ENCODE data around the gene TEX54. TPM values are rescaled to one million over a fixed set of nuclear protein-coding genes. Genes with fewer than 3 reads are reported as not detected.
"Not testable (repeated sequence)": the region's sequence is repeated elsewhere in the genome, so short reads cannot be mapped to it uniquely, and the experiment has no call there.

Gene TEX54
- total RNA-seq, 1 donor from 2014 or later = not detected

GRCh38 chr11:62855571-62856332 is 23.1 kb upstream of the TEX54 start:
- DNase-seq (ENCODE audit: low spot score in 2 of 2) (peak; percentile 76 to 92), FAIRE-seq (no peak)

GRCh38 chr11:62854825-62855570 is 22.4 kb upstream of the TEX54 start:
- DNase-seq (ENCODE audit: low spot score in 2 of 2) (no peak), FAIRE-seq (no peak)

GRCh38 chr11:62854013-62854824 is 21.6 kb upstream of the TEX54 start:
- DNase-seq (ENCODE audit: low spot score in 2 of 2) (no peak), FAIRE-seq (no peak)

- FAIRE-seq = no peak
- no peak for DNase-seq (ENCODE audit: low spot score in 2 of 2)
Measured at GRCh38 chr11:62853279-62853965, 20.8 kb upstream of the TEX54 start.

GRCh38 chr11:62852523-62853188 is 20.0 kb upstream of the TEX54 start:
- DNase-seq (ENCODE audit: low spot score in 2 of 2) = no peak

GRCh38 chr11:62851807-62852522 is 19.3 kb upstream of the TEX54 start:
- DNase-seq (ENCODE audit: low spot score in 2 of 2) (no peak), FAIRE-seq (no peak)

More at GRCh38 chr11:62852523-62853188, 20.0 kb upstream of the TEX54 start:
- no peak for FAIRE-seq

- DNase-seq (ENCODE audit: low spot score in 2 of 2) = no peak
- no peak for FAIRE-seq
Measured at GRCh38 chr11:62850911-62851806, 18.5 kb upstream of the TEX54 start.

GRCh38 chr11:62847767-62848314 is 15.2 kb upstream of the TEX54 start:
- no peak for FAIRE-seq
- DNase-seq (ENCODE audit: low spot score in 2 of 2) = no peak

- DNase-seq (ENCODE audit: low spot score in 2 of 2) (no peak), FAIRE-seq (no peak)
Measured at GRCh38 chr11:62846177-62846576, 13.5 kb upstream of the TEX54 start.

- no peak for FAIRE-seq
- DNase-seq (ENCODE audit: low spot score in 2 of 2) = no peak
Measured at GRCh38 chr11:62844154-62844553, 11.5 kb upstream of the TEX54 start.

GRCh38 chr11:62843466-62843865 is 10.8 kb upstream of the TEX54 start:
- FAIRE-seq = no peak
- DNase-seq (ENCODE audit: low spot score in 2 of 2) = no peak

- not testable (repeated sequence) for DNase-seq (ENCODE audit: low spot score in 2 of 2); FAIRE-seq
Measured at GRCh38 chr11:62842891-62843290, 10.2 kb upstream of the TEX54 start.

- FAIRE-seq (no peak), DNase-seq (ENCODE audit: low spot score in 2 of 2) (no peak)
Measured at GRCh38 chr11:62842171-62842741, 9.6 kb upstream of the TEX54 start.

GRCh38 chr11:62841361-62842170 is 8.9 kb upstream of the TEX54 start:
- FAIRE-seq (peak; percentile 99), DNase-seq (ENCODE audit: low spot score in 2 of 2) (peak; percentile 76 to 93)

GRCh38 chr11:62840721-62841360 is 8.2 kb upstream of the TEX54 start:
- not testable (repeated sequence) for DNase-seq (ENCODE audit: low spot score in 2 of 2); FAIRE-seq
